GM12878 (cell line): ENCODE data around the gene EPHA7. TPM values are rescaled to one million over a fixed set of nuclear protein-coding genes. Genes with fewer than 3 reads are reported as not detected.

Experiments used
- ATAC-seq: fragments of 200-7000 bp; cut with Tn5 transposase; 3 replicates; pipeline ENCODE4 v1.9.1; 2020; ENCODE audit warnings: mild to moderate bottlenecking, moderate library complexity
- BruUV-seq: library from RNA; stranded (reverse); fragments of 400-500 nt; replicated peaks from 2 replicates; lab custom pipeline; 2021; lab: Mats Ljungman, UMichigan
- CTCF ChIA-PET: fragments of 300-600 bp; sonication (Branson Sonifier 250); formaldehyde crosslinking; extraction: SDS; loops from one replicate; lab custom pipeline; 2021; ENCODE audit warnings: inconsistent platforms; lab: Yijun Ruan, JAX
- POLR2A ChIA-PET: fragments of 350-600 bp; formaldehyde crosslinking; extraction: SDS; loops from one replicate; lab custom pipeline; 2021; ENCODE audit warnings: inconsistent platforms; lab: Charles Lee
- RAD21 ChIA-PET: fragments of 300-600 bp; sonication (Branson Sonifier 250); formaldehyde crosslinking; loops from one replicate; lab custom pipeline; 2023; ENCODE audit warnings: antibody characterized with exemption; ENCODE audit not compliant: unreplicated experiment; lab: Charles Lee
- SMC1A ChIA-PET: fragments of 300-600 bp; sonication (Branson Sonifier 250); formaldehyde crosslinking; loops from one replicate; lab custom pipeline; 2023; ENCODE audit not compliant: unreplicated experiment, uncharacterized antibody; lab: Charles Lee
- DNase-seq: peaks from one replicate; pipeline ENCODE4 v3.0.0-alpha.2; 2011; ENCODE audit warnings: low read depth, low spot score
- FAIRE-seq: peaks from 3 replicates; lab custom pipeline; 2011; peaks lifted over from hg19 to GRCh38; lab: Jason Lieb, UNC
- H2AFZ ChIP-seq: 2 replicates; pipeline ENCODE4 v1.6.0; 2011; ENCODE audit warnings: low read depth, low read length, control low read depth; ENCODE audit not compliant: control insufficient read depth
- H3K27ac ChIP-seq: 2 replicates; pipeline ENCODE4 v1.5.1; 2011; ENCODE audit warnings: control low read depth; ENCODE audit not compliant: control insufficient read depth, insufficient read depth
- H3K27me3 ChIP-seq, 2 experiments: replicated peaks in 1 of 2; 2 replicates each; pipeline versions ENCODE4 v1.6.0 to v1.6.1; 2011; ENCODE audit warnings: low read length in 1 of 2; ENCODE audit not compliant: control insufficient read depth in 2 of 2, insufficient read depth in 2 of 2
- H3K36me3 ChIP-seq, 2 experiments: 2 replicates each; pipeline ENCODE4 v1.5.1; 2011; ENCODE audit warnings: low read length in 1 of 2; ENCODE audit not compliant: control insufficient read depth in 2 of 2, insufficient read depth in 2 of 2
- H3K4me1 ChIP-seq: 2 replicates; pipeline ENCODE4 v1.6.1; 2011; ENCODE audit warnings: mild to moderate bottlenecking, low read length, moderate library complexity, mixed read lengths; ENCODE audit not compliant: control insufficient read depth, insufficient read depth
- H3K4me2 ChIP-seq: 2 replicates; pipeline ENCODE4 v1.6.0; 2011; ENCODE audit warnings: control low read depth; ENCODE audit not compliant: control insufficient read depth, insufficient read depth
- H3K4me3 ChIP-seq: fragments of 200-600 bp; sonication (generic); 2 replicates; pipeline ENCODE4 v1.5.1; 2016
- H3K79me2 ChIP-seq: 2 replicates; pipeline ENCODE4 v1.6.0; 2011; ENCODE audit warnings: low read length; ENCODE audit not compliant: control insufficient read depth, insufficient read depth
- H3K9ac ChIP-seq: 2 replicates; pipeline ENCODE4 v1.8.0; 2011; ENCODE audit warnings: low read length, control low read depth, mixed read lengths; ENCODE audit not compliant: control insufficient read depth, insufficient read depth
- H3K9me3 ChIP-seq: replicated peaks from 3 replicates; pipeline ENCODE4 v1.5.1; 2011; ENCODE audit warnings: mild to moderate bottlenecking, low read length; ENCODE audit not compliant: control insufficient read depth, insufficient read depth
- H4K20me1 ChIP-seq: 2 replicates; pipeline ENCODE4 v1.6.0; 2011; ENCODE audit not compliant: control insufficient read depth, insufficient read depth
- CBX3 ChIP-seq: fragments of 200-600 bp; sonication (generic); IDR thresholded peaks from 2 replicates; pipeline ENCODE4 v1.6.1; 2016; ENCODE audit warnings: low read depth, borderline replicate concordance
- E4F1 ChIP-seq: fragments of 450-650 bp; IDR thresholded peaks from 2 replicates; pipeline ENCODE4 v1.6.1; 2018; ENCODE audit warnings: borderline replicate concordance, mild to moderate bottlenecking; ENCODE audit not compliant: partially characterized antibody
- HCFC1 ChIP-seq: fragments of 150-350 bp; IDR thresholded peaks from 2 replicates; pipeline ENCODE4 v1.6.1; 2014; ENCODE audit warnings: low read length
- HDGF ChIP-seq: fragments of 450-650 bp; IDR thresholded peaks from 2 replicates; pipeline ENCODE4 v1.6.1; 2016; ENCODE audit warnings: antibody characterized with exemption
- IRF5 ChIP-seq: fragments of 450-650 bp; IDR thresholded peaks from 2 replicates; pipeline ENCODE4 v1.6.1; 2017; ENCODE audit warnings: borderline replicate concordance
- MLLT1 ChIP-seq: fragments of 450-650 bp; IDR thresholded peaks from 2 replicates; pipeline ENCODE4 v1.6.1; 2016; ENCODE audit warnings: mild to moderate bottlenecking
- MTA2 ChIP-seq: fragments of 450-650 bp; IDR thresholded peaks from 2 replicates; pipeline ENCODE4 v1.6.1; 2016; ENCODE audit warnings: low read depth, mild to moderate bottlenecking, moderate library complexity
- NR2F1 ChIP-seq: fragments of 450-650 bp; conservative IDR thresholded peaks from 2 replicates; pipeline ENCODE4 v1.6.1; 2017; ENCODE audit warnings: mild to moderate bottlenecking
- RFX5 ChIP-seq: IDR thresholded peaks from 2 replicates; pipeline ENCODE4 v1.6.1; 2011; ENCODE audit warnings: low read depth, low read length, improper control_type of control experiment
- SUPT20H ChIP-seq: IDR thresholded peaks from 2 replicates; pipeline ENCODE4 v1.6.1; 2011; ENCODE audit warnings: low read depth, mild to moderate bottlenecking, low read length, moderate library complexity, borderline replicate concordance; ENCODE audit not compliant: control insufficient read depth
- TARDBP ChIP-seq: IDR thresholded peaks from 2 replicates; pipeline ENCODE4 v1.6.1; 2016; ENCODE audit warnings: borderline replicate concordance
- TCF7 ChIP-seq: IDR thresholded peaks from 2 replicates; pipeline ENCODE4 v1.6.1; 2014; ENCODE audit warnings: antibody characterized with exemption, borderline replicate concordance
- WGBS: methylation state at CpG from one replicate; pipeline ENCODE4 v1.1.6; 2016; ENCODE audit warnings: low lambda C conversion rate; ENCODE audit not compliant: insufficient replicate concordance, insufficient coverage; ENCODE audit errors: missing lambda C conversion rate; 5-methylcytosine and 5-hydroxymethylcytosine counted together
- in situ Hi-C: fragments of 300-500 bp; cut with MboI; formaldehyde crosslinking; loops from 9 replicates; pipeline ENCODE4 v1.14.3; 2018; ENCODE audit warnings: mixed read lengths
- intact Hi-C: fragments of 100-400 bp; cut with micrococcal nuclease; formaldehyde crosslinking; loops from one replicate; pipeline ENCODE4 v1.14.2; 2022; ENCODE audit not compliant: unreplicated experiment
- polyA plus RNA-seq, 11 experiments: library from polyadenylated mRNA; depleted of rRNA in 4 of 11; unstranded in 6 of 11; stranded (reverse) in 5 of 11; fragments of >200 nt; fragmentation: Nextera tagmentation in 4 of 11; fragmentation: Illumina TruSeq in 1 of 11; extraction: Ambion mirVana in 4 of 11; extraction: Trizol in 1 of 11; gene quantifications; 1 replicate in 1 of 11; 2 replicates in 10 of 11; pipeline versions ENCODE4 v1.2.1 to v1.2.3, GENCODE V29; 2011 to 2016; ENCODE audit warnings: inconsistent platforms in 2 of 11, missing spikeins in 2 of 11, low read depth in 1 of 11
- total RNA-seq, 4 experiments: library from RNA; depleted of rRNA in 3 of 4; stranded (reverse); fragments of >200 nt in 3 of 4; fragmentation: Illumina TruSeq in 1 of 4; extraction: Trizol in 1 of 4; gene quantifications; 2 replicates each; pipeline versions ENCODE4 v1.2.1 to v1.2.3, GENCODE V29; 2013 to 2021

The EPHA7 gene
- total and polyA plus RNA-seq, 10 of the 15 experiments (the other 5 are each of a cell fraction or from before 2014, with no cell fraction given): not detected

- no peak for FAIRE-seq
- no TSS peak for BruUV-seq
- no peaks in the 10 kb centered on the region for H3K79me2 ChIP-seq
- H3K36me3 ChIP-seq: no peaks in the 10 kb centered on the region
- H3K4me1 ChIP-seq: no peaks in the 10 kb centered on the region
- no peak for DNase-seq
- H3K4me2 ChIP-seq: no peak overlapping the region
- H3K9me3 ChIP-seq: no peaks in the 10 kb centered on the region
- no peak for ATAC-seq
- no peaks in the 10 kb centered on the region for H4K20me1 ChIP-seq
- ChIA-PET POLR2A (no interaction called here), CTCF (no interaction called here), RAD21 (no interaction called here), SMC1A (no interaction called here)
- no peak overlapping the region for H3K27ac ChIP-seq
- H2AFZ ChIP-seq: no peak overlapping the region
- no peak overlapping the region for H3K9ac ChIP-seq
- no peak for TF ChIP-seq TARDBP
- TF ChIP-seq MLLT1: no peak
- no peak for TF ChIP-seq HCFC1
- TF ChIP-seq NR2F1: no peak
- no peaks in the 10 kb centered on the region for H3K27me3 ChIP-seq
- intact Hi-C loops (no loop called here), in situ Hi-C loops (no loop called here)
- no peak overlapping the region for H3K4me3 ChIP-seq
Observed at GRCh38 chr6:93242049-93242448, 177.3 kb downstream of the EPHA7 start.

- BruUV-seq: no TSS peak
- ChIA-PET POLR2A (no interaction called here), RAD21 (interaction anchor here (0.5 kb wide), 1 partner anchor 8 kb away, joined by 3 read pairs; no protein-coding TSS in a partner anchor), CTCF (no interaction called here), SMC1A (interaction anchor here (1.2 to 1.5 kb wide), 2 partner anchors 9 to 428 kb away, joined by 3 to 4 read pairs; no protein-coding TSS in a partner anchor)
- H3K79me2 ChIP-seq: no peaks in the 10 kb centered on the region
- no peak overlapping the region for H3K4me3 ChIP-seq
- no peak overlapping the region for H3K4me2 ChIP-seq
- WGBS: 0% methylated on average over 1 of the region's 1 CpG
- no peak for FAIRE-seq
- no peak overlapping the region for H3K9ac ChIP-seq
- H3K9me3 ChIP-seq: no peaks in the 10 kb centered on the region
- H3K27me3 ChIP-seq: no peaks in the 10 kb centered on the region
- no peaks in the 10 kb centered on the region for H3K4me1 ChIP-seq
- no peak overlapping the region for H3K27ac ChIP-seq
- in situ Hi-C loops (no loop called here), intact Hi-C loops (no loop called here)
- no peaks in the 10 kb centered on the region for H3K36me3 ChIP-seq
- no peak overlapping the region for H2AFZ ChIP-seq
- no peak for DNase-seq
- H4K20me1 ChIP-seq: no peaks in the 10 kb centered on the region
- no peak for ATAC-seq
- TF ChIP-seq SUPT20H (no peak), IRF5 (no peak), HCFC1 (no peak), HDGF (no peak), RFX5 (no peak), TCF7 (no peak), CBX3 (no peak), E4F1 (no peak), MTA2 (no peak)
Observed at GRCh38 chr6:93238632-93239031, 180.7 kb downstream of the EPHA7 start.
